Suppressor macrophage (primary cell): ENCODE results near the gene ESYT2.

Experiments
- DNase-seq, 4 experiments: peaks; one replicate each; pipeline ENCODE4 v3.0.0-alpha.2; 2020 to 2022

Gene ESYT2

GRCh38 chr7:158763454-158764033, 65.8 kb downstream of the ESYT2 start:
- no peak for DNase-seq

DNA sequence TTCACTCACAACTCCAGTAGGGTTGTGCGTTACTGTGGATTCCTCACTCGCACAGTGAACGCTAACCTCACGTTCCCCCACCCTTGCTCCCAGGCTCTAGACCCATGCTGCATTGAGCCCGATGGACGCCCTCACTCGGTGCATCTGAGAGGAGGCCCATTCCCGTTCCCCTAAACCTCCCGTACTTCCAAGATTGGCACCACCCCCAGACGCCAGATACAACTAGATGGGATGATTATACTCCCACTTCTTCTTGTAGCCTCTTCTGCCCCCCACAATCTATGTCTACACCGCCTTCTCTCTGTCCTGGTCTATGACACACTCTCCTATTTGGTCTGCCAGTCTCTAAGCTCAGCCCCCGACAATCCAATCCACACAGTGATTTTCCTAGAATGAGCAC, 67.4 kb downstream of the ESYT2 start:
- DNase-seq, result no peak

GRCh38 chr7:158760936-158761335, 68.4 kb downstream of the ESYT2 start:
- no peak for DNase-seq

- DNase-seq, result no peak
Measured at GRCh38 chr7:158760445-158760764, 68.9 kb downstream of the ESYT2 start.

DNA sequence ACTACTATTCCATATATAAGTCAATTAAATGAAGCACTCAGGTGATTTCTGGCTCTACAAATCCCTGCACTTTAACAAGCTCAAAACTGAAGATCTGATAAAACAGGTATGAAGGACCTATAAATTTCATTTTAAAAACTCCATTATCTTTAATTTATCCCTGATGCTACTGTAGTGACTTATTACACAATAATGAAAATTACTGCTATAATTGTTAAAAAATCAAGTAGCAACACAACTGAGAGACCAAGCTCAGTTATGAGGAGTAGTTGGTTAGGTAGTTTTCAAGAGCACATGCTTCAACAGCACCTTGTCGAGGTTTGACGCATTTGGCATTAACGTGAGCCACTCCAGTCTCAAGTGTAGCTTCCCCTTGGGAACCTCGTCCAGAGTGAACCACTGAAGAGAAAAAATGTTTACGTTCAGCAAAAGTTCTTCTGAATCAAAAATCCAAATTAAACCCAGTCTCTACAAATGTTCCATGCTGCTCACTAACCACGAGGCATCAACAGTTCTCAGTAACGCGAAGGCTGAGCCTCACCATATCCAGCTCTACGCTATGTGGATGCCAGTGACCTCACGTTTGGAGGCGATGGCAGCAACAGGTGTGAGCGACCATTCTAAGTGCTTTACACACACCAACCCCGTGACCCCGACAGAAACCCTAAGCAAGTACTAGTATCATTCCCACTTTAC, 69.4 kb downstream of the ESYT2 start:
- DNase-seq, result no peak

GRCh38 chr7:158759245-158759614, 70.1 kb downstream of the ESYT2 start:
- DNase-seq, result no peak

DNA sequence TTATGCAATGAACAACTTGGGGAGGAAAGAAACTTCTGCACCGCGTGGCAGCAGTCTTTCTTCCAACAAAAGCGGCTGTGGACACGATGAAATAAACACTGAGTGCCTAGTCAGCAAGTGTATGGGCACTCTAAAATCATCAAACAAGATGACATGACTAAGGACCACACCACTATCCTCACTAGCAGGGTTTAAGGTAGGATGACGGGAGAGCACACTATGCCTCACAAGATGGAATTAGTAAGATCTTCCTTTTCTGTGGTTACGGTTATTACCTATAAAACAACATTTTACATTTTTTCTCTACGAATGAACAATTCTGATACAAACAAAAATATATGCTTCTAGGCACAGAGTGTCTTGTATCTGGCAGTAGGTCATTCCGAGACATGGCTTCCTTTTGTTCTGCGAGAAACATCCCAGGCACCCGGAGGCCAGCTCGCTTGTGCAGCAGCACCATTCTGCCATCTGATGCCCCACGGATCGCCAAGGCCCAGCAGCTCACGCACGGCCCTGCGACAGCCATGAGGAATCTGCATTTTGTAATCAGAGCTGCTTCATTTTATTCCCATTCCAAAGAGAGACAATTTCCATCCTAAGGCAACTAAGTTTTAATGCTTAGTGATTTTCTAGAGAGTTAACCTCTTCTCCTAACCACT, 70.6 kb downstream of the ESYT2 start:
- DNase-seq, result no peak

DNA sequence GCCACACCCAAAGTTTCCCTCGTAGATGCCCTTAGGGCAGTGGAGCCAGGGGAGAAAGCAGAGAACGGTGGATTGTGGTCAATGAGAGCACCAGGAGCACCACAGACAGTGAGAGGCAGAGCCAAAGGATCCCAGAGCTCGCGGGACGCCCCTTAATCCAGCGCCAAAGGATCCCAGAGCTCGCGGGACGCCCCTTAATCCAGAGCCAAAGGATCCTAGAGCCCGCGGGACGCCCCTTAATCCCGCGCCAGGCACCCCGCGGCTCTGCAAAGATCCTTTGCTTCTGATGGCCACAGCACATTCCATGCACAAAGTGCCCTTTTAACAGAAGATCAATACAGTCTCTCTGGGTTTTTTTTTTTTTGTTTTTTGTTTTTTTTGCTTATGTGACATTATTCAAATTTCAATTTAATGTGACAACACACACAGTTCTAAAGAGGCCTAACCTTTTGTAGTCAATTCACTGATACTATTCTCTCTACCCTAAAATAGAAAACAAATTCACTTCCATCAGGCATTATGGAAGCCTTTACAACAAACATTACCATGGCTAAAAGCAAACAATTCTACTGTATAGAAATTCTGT, 71.8 kb downstream of the ESYT2 start:
- DNase-seq, result no peak

GRCh38 chr7:158754746-158755444, 74.4 kb downstream of the ESYT2 start:
- DNase-seq, result no peak

GRCh38 chr7:158753900-158754299, 75.4 kb downstream of the ESYT2 start:
- no peak for DNase-seq

DNA sequence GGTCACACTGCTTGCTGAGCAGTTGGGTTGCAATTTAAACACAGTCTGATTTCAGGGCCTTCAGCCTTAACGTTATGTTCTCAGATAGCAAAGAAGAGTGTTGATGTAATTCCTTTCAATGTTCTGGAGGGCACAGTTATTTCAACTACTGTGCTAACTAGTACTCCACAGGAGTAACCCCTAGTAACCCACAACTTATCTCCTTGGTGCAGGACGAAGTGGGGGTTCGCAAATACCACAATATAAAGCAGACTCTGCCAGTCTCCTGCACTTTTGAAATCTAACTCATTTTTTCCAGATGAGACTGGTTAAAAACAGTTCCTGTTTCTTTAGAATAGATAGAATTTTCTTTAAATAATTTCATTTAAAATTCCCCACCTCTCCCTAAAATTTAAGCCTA, 77.6 kb downstream of the ESYT2 start:
- DNase-seq, result no peak

- no peak for DNase-seq
Measured at GRCh38 chr7:158751199-158751598, 78.1 kb downstream of the ESYT2 start.

DNA sequence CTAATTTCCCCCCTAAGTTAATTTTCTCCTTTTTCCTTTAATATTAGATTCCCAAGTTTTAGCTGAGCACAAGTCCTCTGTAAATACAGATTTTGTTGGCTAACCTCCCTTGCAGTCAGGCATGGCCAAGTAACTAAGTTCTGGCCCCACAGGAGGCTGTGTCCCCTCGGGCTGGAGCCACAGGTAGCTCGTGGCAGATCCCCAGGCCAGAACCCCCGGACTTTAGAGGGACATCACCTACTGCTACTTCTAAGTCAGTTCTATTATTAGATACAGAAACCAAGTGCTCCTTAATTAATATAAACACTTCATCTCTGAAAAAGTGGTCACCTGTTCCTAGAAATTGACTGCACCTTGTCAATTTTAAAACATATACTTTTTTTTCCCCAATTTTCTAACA, 78.6 kb downstream of the ESYT2 start:
- no peak for DNase-seq

- no peak for DNase-seq
Measured at GRCh38 chr7:158749396-158749795, 79.9 kb downstream of the ESYT2 start.

DNA sequence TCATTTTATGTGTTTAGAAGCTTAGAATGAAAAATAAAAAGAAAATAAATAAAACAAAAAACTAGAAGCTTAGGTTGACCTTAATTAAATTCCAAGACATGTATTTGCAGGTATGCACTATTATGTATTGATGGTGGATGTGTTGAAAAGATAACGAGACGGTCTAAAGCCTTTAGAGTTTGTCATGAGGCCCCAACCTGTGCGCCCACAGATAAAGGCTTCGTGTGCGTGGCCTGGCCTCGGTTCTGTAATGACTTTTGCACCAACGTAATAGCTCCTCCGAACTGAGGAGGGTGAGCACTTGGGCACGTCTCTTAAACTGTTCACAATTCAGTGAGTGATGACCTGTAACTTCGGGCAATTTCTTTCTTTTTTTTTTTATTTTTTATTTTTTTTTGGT, 81.0 kb downstream of the ESYT2 start:
- no peak for DNase-seq

DNA sequence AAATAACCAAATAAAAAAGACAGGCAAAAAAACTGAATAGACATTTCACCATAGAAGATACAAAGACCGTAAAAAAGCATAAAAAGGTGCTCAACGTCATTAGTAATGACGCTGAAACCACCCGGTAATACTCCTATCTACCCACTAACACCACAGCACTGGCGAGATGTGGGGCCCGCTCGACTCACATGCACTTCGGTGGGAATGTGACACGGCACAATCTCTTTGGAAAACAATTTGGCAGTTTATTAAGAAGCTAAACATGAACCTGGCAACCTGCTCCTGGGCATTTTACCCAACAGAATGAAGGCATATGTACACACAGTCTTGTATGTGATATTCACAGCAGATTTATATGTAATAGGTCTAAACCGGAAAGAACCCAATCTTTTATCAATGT, 81.9 kb downstream of the ESYT2 start:
- no peak for DNase-seq

GRCh38 chr7:158746957-158747356, 82.4 kb downstream of the ESYT2 start:
- DNase-seq, result no peak

DNA sequence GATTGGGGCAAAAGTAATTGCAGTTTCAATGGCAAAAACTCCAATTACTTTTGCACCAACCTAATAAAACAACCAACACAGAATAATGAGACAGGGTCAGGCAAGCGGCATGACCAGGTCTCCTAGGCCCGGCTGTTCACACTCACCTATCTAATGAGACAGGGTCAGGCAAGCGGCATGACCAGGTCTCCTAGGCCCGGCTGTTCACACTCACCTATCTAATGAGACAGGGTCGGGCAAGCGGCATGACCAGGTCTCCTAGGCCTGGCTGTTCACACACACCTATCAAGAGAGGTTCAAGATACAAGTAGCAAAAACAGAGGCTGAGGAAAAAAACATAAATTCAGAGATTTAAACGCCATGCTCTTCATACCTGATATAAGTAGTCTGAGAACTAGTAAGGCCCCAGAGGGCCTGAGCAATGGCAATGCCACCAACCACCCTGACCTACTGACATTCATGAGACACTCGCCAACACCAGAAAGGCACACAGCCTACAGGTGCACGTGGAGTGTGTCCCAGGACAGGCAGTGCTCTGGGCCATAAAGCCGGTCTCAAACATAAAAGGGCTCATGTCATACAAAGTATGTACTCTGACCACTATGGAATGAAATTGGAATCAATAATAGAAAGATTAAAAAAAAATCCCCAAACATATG, 84.1 kb downstream of the ESYT2 start:
- DNase-seq, result no peak

- DNase-seq, result no peak
Measured at GRCh38 chr7:158744070-158744469, 85.2 kb downstream of the ESYT2 start.

- DNase-seq, result no peak
Measured at GRCh38 chr7:158743219-158743618, 86.1 kb downstream of the ESYT2 start.

GRCh38 chr7:158742065-158742821, 87.1 kb downstream of the ESYT2 start:
- DNase-seq, result no peak

DNA sequence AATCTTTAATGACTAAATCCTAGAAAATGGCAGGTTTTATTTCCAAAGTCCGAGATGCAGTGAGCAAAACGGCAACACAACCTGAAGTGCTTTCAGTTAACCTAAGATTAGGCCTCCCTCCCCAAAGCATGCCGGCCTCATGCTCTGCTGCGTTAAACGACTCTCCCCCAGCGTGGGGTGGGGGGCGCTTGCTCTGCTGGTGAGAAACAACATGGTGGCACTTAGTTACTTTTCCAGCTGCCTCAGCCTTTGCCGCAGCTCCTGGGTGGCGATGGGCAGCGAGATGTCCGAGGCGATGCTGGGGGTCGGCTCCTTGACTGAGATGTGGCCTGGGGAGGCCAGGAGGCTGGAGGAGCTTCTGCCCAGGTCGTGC, 88.0 kb downstream of the ESYT2 start:
- DNase-seq, result no peak
